ENCODE measurements around the gene IGFL1. TPM values are rescaled to one million over a fixed set of nuclear protein-coding genes. Genes with fewer than 3 reads are reported as not detected.
"Not testable (repeated sequence)": the region's sequence is repeated elsewhere in the genome, so short reads cannot be mapped to it uniquely, and the experiment has no call there.

The IGFL1 gene
- total and polyA plus RNA-seq, 7 donors, result not detected

GRCh38 chr19:46251416-46251815 is 21.9 kb downstream of the IGFL1 start:
- no peaks in the 10 kb centered on the region for H3K4me1 ChIP-seq
- DNase-seq, result no peak
- H3K36me3 ChIP-seq (ENCODE audit: insufficient read depth in 1 of 2, low read depth in 1 of 2), result no peaks in the 10 kb centered on the region
- 69 to 81% (median 76%) methylated on average over 5 of the region's 5 CpGs for WGBS, 3 donors
- no peak overlapping the region for H3K4me3 ChIP-seq
- TF ChIP-seq CTCF (IDR thresholded peaks at IDR 0.05), result no peak
- peaks cover 2 to 30% (median 2%) of the 10 kb centered on the region in 3 donors for H3K27me3 ChIP-seq (ENCODE audit: insufficient read depth in 3 of 3, low read length in 2 of 3)
- intact Hi-C loops (cut with DNase I), result loop anchor here in 1 of 2 donors (10.0 kb wide), 1 partner anchor 187 kb away; no protein-coding TSS in a partner anchor
- H3K9me3 ChIP-seq, result no peaks in the 10 kb centered on the region
- H3K27ac ChIP-seq, result no peak overlapping the region
- ATAC-seq, result no peak

GRCh38 chr19:46254776-46255175 is 25.2 kb downstream of the IGFL1 start:
- no peaks in the 10 kb centered on the region for H3K4me1 ChIP-seq
- H3K27me3 ChIP-seq (ENCODE audit: insufficient read depth in 3 of 3, low read length in 2 of 3), result peaks cover 0 to 42% (median 2%) of the 10 kb centered on the region in 3 donors
- no peak for TF ChIP-seq CTCF (IDR thresholded peaks at IDR 0.05)
- intact Hi-C loops (cut with DNase I), result loop anchor here in 1 of 2 donors (10.0 kb wide), 1 partner anchor 190 kb away; no protein-coding TSS in a partner anchor
- ATAC-seq (no peak), DNase-seq (no peak)
- H3K4me3 ChIP-seq, result no peak overlapping the region
- no peaks in the 10 kb centered on the region for H3K36me3 ChIP-seq (ENCODE audit: insufficient read depth in 1 of 2, low read depth in 1 of 2)
- H3K9me3 ChIP-seq, result no peaks in the 10 kb centered on the region
- H3K27ac ChIP-seq, result no peak overlapping the region
- 70 to 76% (median 72%) methylated on average over 4 of the region's 4 CpGs for WGBS, 3 donors

- no peak for ATAC-seq
- H3K27ac ChIP-seq, result no peak overlapping the region
- H3K9me3 ChIP-seq, result no peaks in the 10 kb centered on the region
- DNase-seq, result no peak
- 59 to 69% (median 65%) methylated on average over 8 of the region's 8 CpGs for WGBS, 3 donors
- no peak for TF ChIP-seq CTCF (IDR thresholded peaks at IDR 0.05)
- H3K36me3 ChIP-seq (ENCODE audit: insufficient read depth in 1 of 2, low read depth in 1 of 2), result no peaks in the 10 kb centered on the region
- no peak overlapping the region for H3K4me3 ChIP-seq
- no peaks in the 10 kb centered on the region for H3K4me1 ChIP-seq
- intact Hi-C loops (cut with DNase I), result loop anchor here in 1 of 2 donors (10.0 kb wide), 1 partner anchor 192 kb away; no protein-coding TSS in a partner anchor
- peaks cover 0 to 37% (median 4%) of the 10 kb centered on the region in 3 donors for H3K27me3 ChIP-seq (ENCODE audit: insufficient read depth in 3 of 3, low read length in 2 of 3)
Observed at GRCh38 chr19:46256855-46257254, 27.3 kb downstream of the IGFL1 start.

- 53 to 74% (median 65%) methylated on average over 5 to 7 of the region's 7 CpGs for WGBS, 3 donors
- H3K4me3 ChIP-seq; H3K9me3 ChIP-seq; intact Hi-C loops (cut with DNase I); H3K27ac ChIP-seq; H3K36me3 ChIP-seq (ENCODE audit: insufficient read depth in 1 of 2, low read depth in 1 of 2); DNase-seq; H3K4me1 ChIP-seq; ATAC-seq: not testable (repeated sequence)
- peaks cover 0 to 35% (median 4%) of the 10 kb centered on the region in 3 donors for H3K27me3 ChIP-seq (ENCODE audit: insufficient read depth in 3 of 3, low read length in 2 of 3)
Observed at GRCh38 chr19:46261501-46261900, 32.0 kb downstream of the IGFL1 start.

- H3K4me3 ChIP-seq; H3K4me1 ChIP-seq; H3K27ac ChIP-seq; intact Hi-C loops (cut with DNase I); ATAC-seq; H3K36me3 ChIP-seq (ENCODE audit: insufficient read depth in 1 of 2, low read depth in 1 of 2); H3K9me3 ChIP-seq; DNase-seq: not testable (repeated sequence)
- H3K27me3 ChIP-seq (ENCODE audit: insufficient read depth in 3 of 3, low read length in 2 of 3), result peaks cover 0 to 29% (median 4%) of the 10 kb centered on the region in 3 donors
- WGBS, 3 donors, result 40 to 53% (median 42%) methylated on average over 11 of the region's 11 CpGs
Observed at GRCh38 chr19:46262684-46263296, 33.2 kb downstream of the IGFL1 start.

GRCh38 chr19:46264801-46265200 is 35.3 kb downstream of the IGFL1 start:
- intact Hi-C loops (cut with DNase I), result loop anchor here (1.0 to 5.0 kb wide), 4 partner anchors 182 to 238 kb away; no protein-coding TSS in a partner anchor
- peaks cover 0 to 26% (median 4%) of the 10 kb centered on the region in 3 donors for H3K27me3 ChIP-seq (ENCODE audit: insufficient read depth in 3 of 3, low read length in 2 of 3)
- ATAC-seq; H3K9me3 ChIP-seq; H3K27ac ChIP-seq; H3K4me1 ChIP-seq; H3K4me3 ChIP-seq; DNase-seq; H3K36me3 ChIP-seq (ENCODE audit: insufficient read depth in 1 of 2, low read depth in 1 of 2): not testable (repeated sequence)
- WGBS, 3 donors, result 62 to 70% (median 68%) methylated on average over 5 of the region's 5 CpGs

Measured in psoas muscle (tissue), 8 donors.